Endothelial cell (in vitro differentiated cells): ENCODE measurements around the gene CELA1. TPM values are rescaled to one million over a fixed set of nuclear protein-coding genes. Genes with fewer than 3 reads are reported as not detected.

Experiments used
- DNase-seq: peaks from one replicate; pipeline ENCODE4 v3.0.0; 2021; ENCODE audit warnings: low spot score
- H3K27ac Mint-ChIP-seq: one replicate; pipeline ENCODE4 v1.8.0; 2021; ENCODE audit warnings: mixed read lengths, inconsistent platforms; ENCODE audit not compliant: unreplicated experiment
- H3K27me3 Mint-ChIP-seq: one replicate; pipeline ENCODE4 v1.8.0; 2021; ENCODE audit warnings: mild to moderate bottlenecking, moderate library complexity, mixed read lengths, inconsistent platforms; ENCODE audit not compliant: unreplicated experiment
- H3K36me3 Mint-ChIP-seq: one replicate; pipeline ENCODE4 v1.8.0; 2021; ENCODE audit warnings: mild to moderate bottlenecking, low read depth, mixed read lengths, inconsistent platforms; ENCODE audit not compliant: unreplicated experiment
- H3K4me1 Mint-ChIP-seq: one replicate; pipeline ENCODE4 v1.8.0; 2021; ENCODE audit warnings: mild to moderate bottlenecking, mixed read lengths, inconsistent platforms; ENCODE audit not compliant: unreplicated experiment
- H3K4me3 Mint-ChIP-seq: one replicate; pipeline ENCODE4 v1.8.0; 2021; ENCODE audit warnings: mild to moderate bottlenecking, mixed read lengths, inconsistent platforms; ENCODE audit not compliant: unreplicated experiment
- H3K9me3 Mint-ChIP-seq: one replicate; pipeline ENCODE4 v1.8.0; 2021; ENCODE audit warnings: mixed read lengths, inconsistent platforms; ENCODE audit not compliant: unreplicated experiment
- CTCF ChIP-seq: fragments of 200-600 bp; sonication (generic); IDR thresholded peaks from one replicate; pipeline ENCODE4 v1.5.0; 2021; ENCODE audit warnings: antibody characterized with exemption; ENCODE audit not compliant: unreplicated experiment
- total RNA-seq: library from RNA; stranded (reverse); fragmentation: NEBNext Ultra II Directional; extraction: Animal tissue kit (Norgen Biotek cat#: 25700); gene quantifications from one replicate; pipeline ENCODE4 v1.2.1, GENCODE V29; 2021; ENCODE audit not compliant: unreplicated experiment

The CELA1 gene
- total RNA-seq, 1 donor from 2014 or later: not detected

DNA sequence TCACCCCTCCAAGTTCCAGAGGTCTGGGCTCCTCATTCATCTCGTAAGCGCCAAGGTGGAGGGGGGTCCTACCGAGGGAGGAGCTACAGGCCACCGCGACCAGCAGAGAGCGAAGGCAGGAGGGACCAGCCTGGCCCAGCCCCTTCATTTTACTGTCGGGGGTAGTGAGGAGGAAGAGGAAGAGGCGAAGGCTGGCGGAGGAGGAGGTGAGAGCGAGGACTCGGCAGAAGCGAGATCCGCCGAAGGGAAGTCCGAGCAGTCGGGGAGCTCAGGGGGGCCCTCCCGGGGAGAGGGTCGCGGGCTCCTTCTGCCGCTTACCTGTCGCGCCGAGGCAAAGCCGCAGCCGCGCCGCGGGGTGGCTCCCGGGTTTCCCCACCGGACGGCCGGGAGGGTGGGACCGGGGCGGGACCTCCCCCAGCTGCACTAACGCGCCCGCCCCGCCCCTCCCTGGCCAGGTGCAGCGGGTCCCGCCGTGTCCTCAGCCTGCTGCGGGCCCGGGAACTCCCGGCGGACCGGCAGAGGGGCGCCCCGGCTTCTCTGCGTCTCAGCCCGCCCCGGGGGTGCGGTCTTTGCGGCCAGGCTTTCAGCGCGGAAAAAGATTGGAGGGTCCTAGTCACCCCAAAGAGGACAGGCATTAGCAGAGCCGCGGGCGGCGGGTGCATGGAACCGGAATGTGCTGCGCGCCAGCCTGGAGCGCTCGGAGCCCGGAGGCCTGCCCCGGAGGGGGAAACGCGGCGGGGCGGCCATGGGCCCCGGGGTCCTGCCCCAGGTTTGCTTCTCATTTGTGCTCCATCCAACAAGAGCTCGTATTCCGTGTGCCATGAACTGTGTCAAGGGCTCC is 45.0 kb upstream of the CELA1 start, which contains the start of gene GALNT6:
TSS of gene GALNT6 (minus strand) at position 124 of the 841 bp plus-strand sequence. CDS start 11,625 bp downstream, outside the sequence.
- peaks cover 13% of the 10 kb centered on the region for H3K27me3 Mint-ChIP-seq
- peak; percentile 56 for DNase-seq
- H3K4me3 Mint-ChIP-seq: peak within 1 kb of the TSS; percentile 93
- H3K9me3 Mint-ChIP-seq: no peaks in the 10 kb centered on the region
- no peak for TF ChIP-seq CTCF
- peaks cover 9% of the 10 kb centered on the region for H3K36me3 Mint-ChIP-seq
- peaks cover 66% of the 10 kb centered on the region for H3K4me1 Mint-ChIP-seq
- peak within 1 kb of the TSS; percentile 48 for H3K27ac Mint-ChIP-seq

GRCh38 chr12:51390891-51391282 is 44.4 kb upstream of the CELA1 start:
- peaks cover 13% of the 10 kb centered on the region for H3K27me3 Mint-ChIP-seq
- H3K4me3 Mint-ChIP-seq: peak overlapping the region; percentile 91
- peaks cover 9% of the 10 kb centered on the region for H3K36me3 Mint-ChIP-seq
- no peak overlapping the region for H3K27ac Mint-ChIP-seq
- no peaks in the 10 kb centered on the region for H3K9me3 Mint-ChIP-seq
- peak; percentile 44 for DNase-seq
- no peak for TF ChIP-seq CTCF
- H3K4me1 Mint-ChIP-seq: peaks cover 71% of the 10 kb centered on the region

- peak overlapping the region; percentile 91 for H3K4me3 Mint-ChIP-seq
- no peak for DNase-seq
- H3K4me1 Mint-ChIP-seq: peaks cover 69% of the 10 kb centered on the region
- no peaks in the 10 kb centered on the region for H3K9me3 Mint-ChIP-seq
- H3K36me3 Mint-ChIP-seq: peaks cover 9% of the 10 kb centered on the region
- peak overlapping the region; percentile 18 for H3K27ac Mint-ChIP-seq
- peaks cover 10% of the 10 kb centered on the region for H3K27me3 Mint-ChIP-seq
- no peak for TF ChIP-seq CTCF
Measured at GRCh38 chr12:51390457-51390856, 44.0 kb upstream of the CELA1 start.

GRCh38 chr12:51389302-51389999 is 43.0 kb upstream of the CELA1 start:
- H3K27ac Mint-ChIP-seq: no peak overlapping the region
- no peak overlapping the region for H3K4me3 Mint-ChIP-seq
- no peak for DNase-seq
- H3K36me3 Mint-ChIP-seq: peaks cover 9% of the 10 kb centered on the region
- peaks cover 10% of the 10 kb centered on the region for H3K27me3 Mint-ChIP-seq
- TF ChIP-seq CTCF: no peak
- peaks cover 62% of the 10 kb centered on the region for H3K4me1 Mint-ChIP-seq
- no peaks in the 10 kb centered on the region for H3K9me3 Mint-ChIP-seq
